ENCODE measurements around the gene MROH2A. TPM values are rescaled to one million over a fixed set of nuclear protein-coding genes. Genes with fewer than 3 reads are reported as not detected.

The MROH2A gene
- total RNA-seq, 1 experiment from 2014 or later = 0.33 TPM

DNA sequence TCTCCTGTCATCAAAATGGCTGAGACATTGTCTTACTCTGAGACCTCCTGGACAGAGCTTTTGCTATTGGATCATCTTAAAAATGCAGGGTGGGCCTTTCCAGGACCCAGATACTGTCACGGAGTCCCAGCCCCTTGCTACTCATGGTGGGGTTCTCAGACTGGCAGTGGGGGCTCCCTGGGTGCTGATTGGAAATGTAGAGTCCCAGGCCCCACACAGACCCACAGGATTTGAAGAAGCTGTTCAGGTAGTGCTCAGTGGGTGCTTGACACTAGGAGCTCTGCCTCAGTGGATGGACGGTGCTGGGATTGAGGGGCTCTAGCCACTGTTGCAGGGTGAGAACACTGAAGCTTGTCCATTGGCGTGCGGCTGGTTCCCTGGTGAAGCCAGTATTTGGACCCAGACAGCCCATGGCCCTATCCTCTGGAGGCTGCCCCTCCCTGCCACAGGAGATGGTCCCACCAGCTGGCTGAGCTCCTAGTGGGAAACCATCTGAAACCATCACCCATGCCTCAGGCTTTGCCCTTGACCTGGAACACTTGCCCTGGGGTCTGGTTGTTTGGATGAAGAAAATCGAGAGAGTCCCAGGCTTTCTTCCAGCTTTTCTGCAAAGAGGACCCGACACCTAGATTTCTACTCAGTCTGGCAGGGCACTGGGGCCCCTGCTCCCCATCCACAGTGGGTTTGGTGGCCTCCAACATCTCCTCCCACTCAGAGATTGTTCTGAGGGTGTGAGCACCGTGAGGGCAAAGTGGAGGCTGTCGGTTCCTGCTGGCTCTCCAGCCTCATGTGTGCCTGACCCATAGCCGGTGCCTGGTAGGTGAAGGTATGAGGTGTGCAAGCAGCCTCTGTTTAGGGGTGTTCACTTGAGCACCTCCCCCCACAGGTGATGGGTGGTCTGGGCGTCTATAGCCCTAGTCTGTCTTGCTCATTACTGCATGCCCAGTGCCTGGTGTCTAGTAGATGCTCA lies 30.1 kb downstream of the MROH2A start:
- H3K36me3 Mint-ChIP-seq (ENCODE audit: insufficient read depth, unreplicated experiment) = no peaks in the 10 kb centered on the region
- no peak for TF ChIP-seq CTCF (IDR thresholded peaks at IDR 0.05; ENCODE audit: unreplicated experiment)
- H3K27ac Mint-ChIP-seq (ENCODE audit: unreplicated experiment) = no peak overlapping the region
- H3K4me1 Mint-ChIP-seq (ENCODE audit: low read depth, unreplicated experiment) = no peaks in the 10 kb centered on the region
- no peak overlapping the region for H3K4me3 Mint-ChIP-seq (ENCODE audit: low read depth, unreplicated experiment)
- no TSS peak for BruUV-seq (replicated peaks)
- intact Hi-C loops (cut with micrococcal nuclease; ENCODE audit: unreplicated experiment) = no loop called here
- H3K27me3 Mint-ChIP-seq (ENCODE audit: unreplicated experiment) = peaks cover 28% of the 10 kb centered on the region
- no peaks in the 10 kb centered on the region for H3K9me3 Mint-ChIP-seq (ENCODE audit: low read depth, unreplicated experiment)
- DNase-seq = no peak
- CTCF ChIA-PET = no interaction called here

DNA sequence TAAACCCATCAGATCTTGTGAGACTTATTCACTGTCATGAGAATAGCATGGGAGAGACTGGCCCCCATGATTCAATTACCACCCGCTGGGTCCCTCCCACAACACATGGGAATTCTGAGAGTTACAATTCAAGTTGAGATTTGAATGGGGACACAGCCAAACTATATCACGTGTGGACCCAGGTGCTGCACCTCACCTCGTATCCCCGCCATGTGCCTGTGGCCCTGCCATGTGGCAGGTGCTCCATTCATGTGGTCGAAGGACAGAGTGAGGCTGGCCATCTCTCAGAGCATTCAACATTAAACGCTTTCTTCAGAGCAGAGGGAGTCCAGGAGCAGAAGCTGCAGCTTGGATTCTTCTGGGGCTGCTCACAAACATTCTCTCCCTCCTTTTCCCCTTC lies 32.3 kb downstream of the MROH2A start:
- Mint-ChIP-seq H3K27me3 (ENCODE audit: unreplicated experiment) (peaks cover 28% of the 10 kb centered on the region), H3K4me3 (ENCODE audit: low read depth, unreplicated experiment) (no peak overlapping the region), H3K4me1 (ENCODE audit: low read depth, unreplicated experiment) (no peaks in the 10 kb centered on the region), H3K9me3 (ENCODE audit: low read depth, unreplicated experiment) (no peaks in the 10 kb centered on the region), H3K27ac (ENCODE audit: unreplicated experiment) (no peak overlapping the region), H3K36me3 (ENCODE audit: insufficient read depth, unreplicated experiment) (no peaks in the 10 kb centered on the region)
- BruUV-seq (replicated peaks) = no TSS peak
- CTCF ChIA-PET = no interaction called here
- TF ChIP-seq CTCF (IDR thresholded peaks at IDR 0.05; ENCODE audit: unreplicated experiment) = no peak
- DNase-seq = no peak
- intact Hi-C loops (cut with micrococcal nuclease; ENCODE audit: unreplicated experiment) = no loop called here

DNA sequence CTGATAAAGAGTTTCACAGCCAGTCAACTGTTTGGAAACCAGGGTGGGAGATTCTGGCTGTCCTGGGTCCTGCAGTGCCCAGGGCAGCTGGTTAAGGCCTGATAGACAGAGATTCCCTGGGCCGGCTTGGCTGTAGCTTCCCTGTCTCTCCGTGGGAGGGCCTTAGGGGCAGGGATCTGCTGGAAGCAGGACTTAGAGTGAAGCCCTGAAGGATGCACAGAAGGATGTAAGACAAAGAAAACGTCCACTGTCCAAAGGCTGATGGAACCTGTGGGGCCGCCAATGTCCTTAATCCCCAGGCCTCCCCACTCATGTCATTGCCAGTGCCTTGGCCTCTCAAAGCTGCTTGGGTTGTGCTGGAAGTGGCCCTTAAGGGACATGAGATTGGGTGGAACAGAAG lies 33.0 kb downstream of the MROH2A start:
- intact Hi-C loops (cut with micrococcal nuclease; ENCODE audit: unreplicated experiment) = no loop called here
- TF ChIP-seq CTCF (IDR thresholded peaks at IDR 0.05; ENCODE audit: unreplicated experiment) = no peak
- Mint-ChIP-seq H3K27me3 (ENCODE audit: unreplicated experiment) (peaks cover 28% of the 10 kb centered on the region), H3K36me3 (ENCODE audit: insufficient read depth, unreplicated experiment) (no peaks in the 10 kb centered on the region), H3K4me1 (ENCODE audit: low read depth, unreplicated experiment) (no peaks in the 10 kb centered on the region), H3K27ac (ENCODE audit: unreplicated experiment) (no peak overlapping the region), H3K9me3 (ENCODE audit: low read depth, unreplicated experiment) (no peaks in the 10 kb centered on the region), H3K4me3 (ENCODE audit: low read depth, unreplicated experiment) (no peak overlapping the region)
- no TSS peak for BruUV-seq (replicated peaks)
- CTCF ChIA-PET = no interaction called here
- DNase-seq = no peak

- H3K4me3 Mint-ChIP-seq (ENCODE audit: low read depth, unreplicated experiment) = no peak overlapping the region
- H3K27me3 Mint-ChIP-seq (ENCODE audit: unreplicated experiment) = peaks cover 28% of the 10 kb centered on the region
- H3K27ac Mint-ChIP-seq (ENCODE audit: unreplicated experiment) = no peak overlapping the region
- H3K4me1 Mint-ChIP-seq (ENCODE audit: low read depth, unreplicated experiment) = no peaks in the 10 kb centered on the region
- TF ChIP-seq CTCF (IDR thresholded peaks at IDR 0.05; ENCODE audit: unreplicated experiment) = no peak
- no peak for DNase-seq
- no TSS peak for BruUV-seq (replicated peaks)
- no peaks in the 10 kb centered on the region for H3K36me3 Mint-ChIP-seq (ENCODE audit: insufficient read depth, unreplicated experiment)
- H3K9me3 Mint-ChIP-seq (ENCODE audit: low read depth, unreplicated experiment) = no peaks in the 10 kb centered on the region
- CTCF ChIA-PET = no interaction called here
- intact Hi-C loops (cut with micrococcal nuclease; ENCODE audit: unreplicated experiment) = no loop called here
These were observed 33.6 kb downstream of the MROH2A start for GRCh38 chr2:233811732-233812131.
